ENCODE measurements around the gene SPG11.
A peak's percentile ranks its signal among the peaks of the same experiment; 100 is the strongest.
"Not testable (repeated sequence)": the region's sequence is repeated elsewhere in the genome, so short reads cannot be mapped to it uniquely, and the experiment has no call there.

Gene SPG11

DNA sequence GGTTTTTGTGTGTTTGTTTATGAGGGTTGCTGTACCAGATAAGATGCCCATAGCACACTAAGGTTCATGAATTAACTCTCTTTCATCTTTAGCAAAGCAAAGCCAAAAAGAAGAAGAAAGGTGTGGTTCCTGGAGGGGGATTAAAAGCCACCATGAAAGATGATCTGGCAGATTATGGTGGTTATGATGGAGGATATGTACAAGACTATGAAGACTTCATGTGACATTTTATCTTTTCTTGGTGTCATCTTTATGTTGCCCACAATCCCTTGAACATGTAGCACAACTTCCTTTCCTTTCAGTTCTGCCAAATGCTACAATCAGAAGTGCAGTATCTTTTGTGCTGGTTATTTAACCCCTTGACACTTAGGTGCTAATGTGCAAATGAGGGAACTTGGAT, 102.5 kb downstream of the SPG11 start:
- peaks cover 17% of the 10 kb centered on the region for H3K9me3 ChIP-seq (ENCODE audit: control insufficient read depth, low read length)
- not testable (repeated sequence) for H3K27ac ChIP-seq (ENCODE audit: low read depth, low read length, severe bottlenecking); H3K4me1 ChIP-seq (ENCODE audit: control insufficient read depth, insufficient read depth, low read length, poor library complexity, severe bottlenecking); H3K4me3 ChIP-seq (ENCODE audit: extremely low read depth, insufficient read depth, low read length, poor library complexity, severe bottlenecking)
- H3K36me3 ChIP-seq (ENCODE audit: control insufficient read depth, insufficient read depth, low read length) = peaks cover 95% of the 10 kb centered on the region

DNA sequence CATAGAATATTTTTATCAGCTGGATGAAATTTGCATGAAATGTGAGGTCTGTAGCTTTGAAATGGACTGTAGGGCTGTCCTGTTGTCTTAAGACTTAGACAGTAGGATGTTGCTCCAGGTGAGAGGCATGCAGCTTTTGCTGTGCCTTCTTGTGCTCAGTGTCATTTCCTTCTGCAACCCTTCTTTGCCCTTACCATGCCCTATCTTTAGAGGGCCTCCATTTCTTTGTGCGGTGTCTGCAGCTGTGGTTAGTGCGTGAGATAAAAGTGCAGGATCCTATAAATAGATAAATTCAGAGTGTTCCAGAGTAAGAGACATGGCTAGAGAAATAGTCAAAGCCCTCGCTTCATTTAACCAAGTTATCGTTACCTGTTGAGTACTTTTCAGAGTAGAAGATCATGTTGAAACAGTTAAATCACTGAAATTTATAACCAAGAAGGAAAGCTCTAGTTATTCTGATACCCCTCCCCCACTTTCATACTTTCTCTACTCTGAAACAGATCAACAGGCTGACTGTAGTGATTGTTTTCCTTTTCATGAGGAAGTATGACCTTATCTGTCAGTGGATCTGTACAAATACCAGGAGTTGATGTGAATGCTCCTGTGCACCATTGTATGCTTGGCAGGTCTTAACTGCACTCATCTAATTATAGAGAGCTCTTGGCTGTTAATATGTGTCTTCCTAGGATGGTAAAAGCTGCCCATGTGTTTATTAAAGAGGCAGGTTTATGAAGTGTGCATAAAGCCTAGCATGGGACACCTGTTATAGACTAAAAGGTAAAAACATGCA, 108.3 kb downstream of the SPG11 start:
- H3K4me1 ChIP-seq (ENCODE audit: control insufficient read depth, insufficient read depth, low read length, poor library complexity, severe bottlenecking) = no peaks in the 10 kb centered on the region
- WGBS, 2 experiments (ENCODE audit: insufficient coverage in 2 of 2) = 78 to 92% methylated on average over 1 to 2 of the region's 4 CpGs

DNA sequence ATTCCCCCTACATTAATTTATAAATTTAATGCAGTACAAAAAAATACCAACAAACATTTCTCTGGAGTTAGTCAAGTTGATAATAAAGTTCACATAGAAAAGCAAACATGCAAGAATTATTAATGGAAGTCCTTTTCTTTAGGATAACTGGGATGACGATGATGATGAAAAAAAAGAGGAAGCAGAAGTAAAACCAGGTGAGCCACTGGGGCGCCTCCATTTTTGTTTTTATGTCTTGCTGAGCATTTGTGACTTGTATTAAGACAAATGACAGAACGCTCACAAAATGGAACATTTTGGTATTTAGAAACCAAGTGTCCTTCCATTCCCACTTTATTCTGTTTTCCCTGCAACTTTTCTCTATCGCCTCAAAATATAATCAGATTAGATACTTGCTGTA, 112.7 kb downstream of the SPG11 start:
- no peak overlapping the region for H3K4me3 ChIP-seq (ENCODE audit: extremely low read depth, insufficient read depth, low read length, poor library complexity, severe bottlenecking)
- no peaks in the 10 kb centered on the region for H3K4me1 ChIP-seq (ENCODE audit: control insufficient read depth, insufficient read depth, low read length, poor library complexity, severe bottlenecking)
- WGBS, 2 experiments (ENCODE audit: insufficient coverage in 2 of 2) = 92 to 94% methylated on average over 2 of the region's 4 CpGs
- no peaks in the 10 kb centered on the region for H3K9me3 ChIP-seq (ENCODE audit: control insufficient read depth, low read length)
- no peak overlapping the region for H3K27ac ChIP-seq (ENCODE audit: low read depth, low read length, severe bottlenecking)
- peaks cover 79% of the 10 kb centered on the region for H3K36me3 ChIP-seq (ENCODE audit: control insufficient read depth, insufficient read depth, low read length)

More for the DNA sequence above, 108.3 kb downstream of the SPG11 start:
- H3K9me3 ChIP-seq (ENCODE audit: control insufficient read depth, low read length) = no peaks in the 10 kb centered on the region
- H3K36me3 ChIP-seq (ENCODE audit: control insufficient read depth, insufficient read depth, low read length) = peaks cover 95% of the 10 kb centered on the region
- H3K27ac ChIP-seq (ENCODE audit: low read depth, low read length, severe bottlenecking) = no peak overlapping the region
- H3K4me3 ChIP-seq (ENCODE audit: extremely low read depth, insufficient read depth, low read length, poor library complexity, severe bottlenecking) = no peak overlapping the region

- 86% methylated on average over 1 of the region's 3 CpGs; no CpG with 5 or more reads in 1 of the 2 experiments for WGBS, 2 experiments (ENCODE audit: insufficient coverage in 2 of 2)
- no peaks in the 10 kb centered on the region for H3K4me1 ChIP-seq (ENCODE audit: control insufficient read depth, insufficient read depth, low read length, poor library complexity, severe bottlenecking)
- H3K9me3 ChIP-seq (ENCODE audit: control insufficient read depth, low read length) = no peaks in the 10 kb centered on the region
- H3K27ac ChIP-seq (ENCODE audit: low read depth, low read length, severe bottlenecking) = no peak overlapping the region
- H3K36me3 ChIP-seq (ENCODE audit: control insufficient read depth, insufficient read depth, low read length) = peaks cover 74% of the 10 kb centered on the region
- no peak overlapping the region for H3K4me3 ChIP-seq (ENCODE audit: extremely low read depth, insufficient read depth, low read length, poor library complexity, severe bottlenecking)
Measured at GRCh38 chr15:44550256-44550655, 113.2 kb downstream of the SPG11 start.

GRCh38 chr15:44549152-44549551, 114.3 kb downstream of the SPG11 start:
- 90 to 96% methylated on average over 6 to 7 of the region's 9 CpGs for WGBS, 2 experiments (ENCODE audit: insufficient coverage in 2 of 2)

GRCh38 chr15:44545913-44546802, 117.3 kb downstream of the SPG11 start:
- Histone ChIP-seq H3K27ac (ENCODE audit: low read depth, low read length, severe bottlenecking) (no peak overlapping the region), H3K4me3 (ENCODE audit: extremely low read depth, insufficient read depth, low read length, poor library complexity, severe bottlenecking) (no peak overlapping the region), H3K36me3 (ENCODE audit: control insufficient read depth, insufficient read depth, low read length) (peaks cover 68% of the 10 kb centered on the region), H3K9me3 (ENCODE audit: control insufficient read depth, low read length) (no peaks in the 10 kb centered on the region), H3K4me1 (ENCODE audit: control insufficient read depth, insufficient read depth, low read length, poor library complexity, severe bottlenecking) (peaks cover 3% of the 10 kb centered on the region)
- WGBS, 2 experiments (ENCODE audit: insufficient coverage in 2 of 2) = no CpG with 5 or more reads among the region's 5 CpGs

More at GRCh38 chr15:44549152-44549551, 114.3 kb downstream of the SPG11 start:
- not testable (repeated sequence) for H3K4me3 ChIP-seq (ENCODE audit: extremely low read depth, insufficient read depth, low read length, poor library complexity, severe bottlenecking); H3K9me3 ChIP-seq (ENCODE audit: control insufficient read depth, low read length); H3K27ac ChIP-seq (ENCODE audit: low read depth, low read length, severe bottlenecking); H3K4me1 ChIP-seq (ENCODE audit: control insufficient read depth, insufficient read depth, low read length, poor library complexity, severe bottlenecking)
- H3K36me3 ChIP-seq (ENCODE audit: control insufficient read depth, insufficient read depth, low read length) = peaks cover 67% of the 10 kb centered on the region

GRCh38 chr15:44544745-44545144, 118.7 kb downstream of the SPG11 start:
- H3K36me3 ChIP-seq (ENCODE audit: control insufficient read depth, insufficient read depth, low read length) = peaks cover 65% of the 10 kb centered on the region
- WGBS, 2 experiments (ENCODE audit: insufficient coverage in 2 of 2) = 92 to 94% methylated on average over 2 of the region's 5 CpGs
- H3K4me1 ChIP-seq (ENCODE audit: control insufficient read depth, insufficient read depth, low read length, poor library complexity, severe bottlenecking); H3K4me3 ChIP-seq (ENCODE audit: extremely low read depth, insufficient read depth, low read length, poor library complexity, severe bottlenecking); H3K27ac ChIP-seq (ENCODE audit: low read depth, low read length, severe bottlenecking); H3K9me3 ChIP-seq (ENCODE audit: control insufficient read depth, low read length): not testable (repeated sequence)

DNA sequence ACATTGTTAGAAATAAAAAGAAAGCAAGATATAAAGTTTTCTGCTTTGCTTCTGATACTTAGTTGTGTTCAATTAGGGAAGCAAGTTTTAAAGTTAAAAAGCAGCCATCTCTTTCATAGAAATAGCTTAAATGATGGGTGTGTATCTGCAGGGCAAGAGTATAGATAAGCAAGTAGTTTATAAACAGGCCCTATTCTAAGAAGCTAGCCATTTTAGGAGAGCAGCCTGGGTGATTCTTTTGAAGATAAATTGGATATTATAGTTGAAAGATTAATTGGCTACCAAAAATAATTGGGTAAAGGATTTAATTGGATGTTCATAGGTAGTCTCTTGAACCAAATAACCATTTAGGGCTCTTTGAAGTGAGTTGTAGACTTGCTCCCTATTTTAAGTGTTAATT, 120.9 kb downstream of the SPG11 start:
- peaks cover 65% of the 10 kb centered on the region for H3K36me3 ChIP-seq (ENCODE audit: control insufficient read depth, insufficient read depth, low read length)
- H3K27ac ChIP-seq (ENCODE audit: low read depth, low read length, severe bottlenecking) = no peak overlapping the region
- H3K4me1 ChIP-seq (ENCODE audit: control insufficient read depth, insufficient read depth, low read length, poor library complexity, severe bottlenecking) = peaks cover 6% of the 10 kb centered on the region
- H3K4me3 ChIP-seq (ENCODE audit: extremely low read depth, insufficient read depth, low read length, poor library complexity, severe bottlenecking) = no peak overlapping the region
- H3K9me3 ChIP-seq (ENCODE audit: control insufficient read depth, low read length) = no peaks in the 10 kb centered on the region

GRCh38 chr15:44541282-44541958, 122.0 kb downstream of the SPG11 start:
- Histone ChIP-seq H3K4me3 (ENCODE audit: extremely low read depth, insufficient read depth, low read length, poor library complexity, severe bottlenecking) (no peak overlapping the region), H3K36me3 (ENCODE audit: control insufficient read depth, insufficient read depth, low read length) (peaks cover 57% of the 10 kb centered on the region), H3K4me1 (ENCODE audit: control insufficient read depth, insufficient read depth, low read length, poor library complexity, severe bottlenecking) (peaks cover 6% of the 10 kb centered on the region), H3K27ac (ENCODE audit: low read depth, low read length, severe bottlenecking) (no peak overlapping the region), H3K9me3 (ENCODE audit: control insufficient read depth, low read length) (no peaks in the 10 kb centered on the region)
- WGBS, 2 experiments (ENCODE audit: insufficient coverage in 2 of 2) = 100% methylated on average over 1 to 2 of the region's 4 CpGs

DNA sequence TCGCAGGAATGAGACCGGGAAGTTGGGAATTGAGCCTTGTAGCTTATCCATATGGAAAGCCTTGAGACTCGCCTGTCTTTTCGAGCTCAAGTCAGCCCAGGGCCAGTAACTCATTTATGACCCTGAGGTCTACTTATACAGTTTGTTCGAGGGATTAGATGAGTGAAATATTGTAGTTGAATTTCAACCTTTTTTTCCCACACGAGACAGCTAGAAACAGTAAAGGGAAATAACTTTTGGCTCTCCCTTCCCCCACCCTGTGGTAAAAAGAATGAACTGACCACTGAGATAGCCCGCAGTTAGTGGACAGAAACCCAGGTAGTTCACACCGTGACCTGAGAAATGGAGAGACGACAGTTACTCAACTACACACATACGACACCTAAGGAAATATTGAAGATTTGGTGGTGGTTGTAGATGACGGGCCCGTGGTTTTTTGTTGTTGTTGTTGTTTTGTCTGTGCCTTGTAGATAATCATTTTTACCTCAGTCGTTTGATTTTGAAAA, 125.7 kb downstream of the SPG11 start:
- H3K27ac ChIP-seq (ENCODE audit: low read depth, low read length, severe bottlenecking) = peak overlapping the region; percentile 95
- peak overlapping the region; percentile 96 for H3K4me3 ChIP-seq (ENCODE audit: extremely low read depth, insufficient read depth, low read length, poor library complexity, severe bottlenecking)
- H3K36me3 ChIP-seq (ENCODE audit: control insufficient read depth, insufficient read depth, low read length) = peaks cover 52% of the 10 kb centered on the region
- WGBS, 2 experiments (ENCODE audit: insufficient coverage in 2 of 2) = 5 to 8% methylated on average over 4 to 5 of the region's 13 CpGs
- peaks cover 11% of the 10 kb centered on the region for H3K4me1 ChIP-seq (ENCODE audit: control insufficient read depth, insufficient read depth, low read length, poor library complexity, severe bottlenecking)
- H3K9me3 ChIP-seq (ENCODE audit: control insufficient read depth, low read length) = no peaks in the 10 kb centered on the region

All from mesodermal cell (in vitro differentiated cells).